SH-SY5Y (cell line): ENCODE measurements around the gene GBP3.

Experiments
- GATA2 ChIP-seq: IDR thresholded peaks from 2 replicates; pipeline ENCODE4 v1.6.1; 2011; ENCODE audit warnings: mild to moderate bottlenecking, low read depth, low read length
- GATA3 ChIP-seq: IDR thresholded peaks from 2 replicates; pipeline ENCODE4 v1.6.1; 2011; ENCODE audit warnings: low read depth, mild to moderate bottlenecking, low read length, moderate library complexity

- TF ChIP-seq GATA3 = no peak
- TF ChIP-seq GATA2 = no peak
Observed at GRCh38 chr1:89051955-89052312, 29.3 kb upstream of the GBP3 start.
